HEK293T (cell line): Measurements from ENCODE around the gene PLCB1.
A peak's percentile ranks its signal among the peaks of the same experiment; 100 is the strongest.
"Not testable (repeated sequence)": the region's sequence is repeated elsewhere in the genome, so short reads cannot be mapped to it uniquely, and the experiment has no call there.

Source experiments
- CTCF ChIA-PET: fragments of 350-600 bp; formaldehyde crosslinking; extraction: SDS; loops from one replicate; lab custom pipeline; 2021; ENCODE audit warnings: antibody characterized with exemption, inconsistent platforms; lab: Yijun Ruan, JAX
- POLR2A ChIA-PET: fragments of 350-600 bp; formaldehyde crosslinking; extraction: SDS; loops from one replicate; lab custom pipeline; 2020; ENCODE audit warnings: antibody characterized with exemption, inconsistent platforms; lab: Yijun Ruan, JAX
- DNase-seq: peaks from one replicate; pipeline ENCODE4 v3.0.0; 2012; ENCODE audit warnings: mixed read lengths; ENCODE audit errors: extremely low spot score
- ARNT ChIP-seq: fragments of 450-650 bp; IDR thresholded peaks from 2 replicates; pipeline ENCODE4 v1.6.1; 2017; ENCODE audit warnings: mild to moderate bottlenecking
- BHLHE40 ChIP-seq: fragments of 450-650 bp; IDR thresholded peaks from 2 replicates; pipeline ENCODE4 v1.6.1; 2016; ENCODE audit warnings: mild to moderate bottlenecking, moderate library complexity, borderline replicate concordance
- CTBP1 ChIP-seq: fragments of 450-650 bp; IDR thresholded peaks from 2 replicates; pipeline ENCODE4 v1.6.1; 2016; ENCODE audit warnings: borderline replicate concordance
- ELF4 ChIP-seq: fragments of 450-650 bp; IDR thresholded peaks from 2 replicates; pipeline ENCODE4 v1.6.1; 2017; ENCODE audit warnings: antibody characterized with exemption
- FOXA1 ChIP-seq: fragments of 450-650 bp; IDR thresholded peaks from 2 replicates; pipeline ENCODE4 v1.6.1; 2016; ENCODE audit warnings: mild to moderate bottlenecking
- FOXK2 ChIP-seq: fragments of 450-650 bp; IDR thresholded peaks from 2 replicates; pipeline ENCODE4 v1.6.1; 2016; ENCODE audit warnings: mild to moderate bottlenecking
- FOXM1 ChIP-seq: fragments of 450-650 bp; IDR thresholded peaks from 2 replicates; pipeline ENCODE4 v1.6.1; 2017; ENCODE audit warnings: mild to moderate bottlenecking, borderline replicate concordance
- HDGF ChIP-seq: fragments of 450-650 bp; IDR thresholded peaks from 2 replicates; pipeline ENCODE4 v1.6.1; 2017; ENCODE audit warnings: antibody characterized with exemption, borderline replicate concordance
- L3MBTL2 ChIP-seq: fragments of 450-650 bp; conservative IDR thresholded peaks from 2 replicates; pipeline ENCODE4 v1.6.1; 2016; ENCODE audit warnings: mild to moderate bottlenecking
- LEF1 ChIP-seq: fragments of 450-650 bp; IDR thresholded peaks from 2 replicates; pipeline ENCODE4 v1.6.1; 2017; ENCODE audit warnings: mild to moderate bottlenecking, borderline replicate concordance
- NFRKB ChIP-seq: fragments of 450-650 bp; IDR thresholded peaks from 2 replicates; pipeline ENCODE4 v1.6.1; 2016; ENCODE audit warnings: mild to moderate bottlenecking, moderate library complexity
- SP1 ChIP-seq: fragments of 450-650 bp; IDR thresholded peaks from 2 replicates; pipeline ENCODE4 v1.6.1; 2017
- SUZ12 ChIP-seq: fragments of 450-650 bp; IDR thresholded peaks from 2 replicates; pipeline ENCODE4 v1.6.1; 2016; ENCODE audit warnings: mild to moderate bottlenecking
- TARDBP ChIP-seq: fragments of 450-650 bp; IDR thresholded peaks from 2 replicates; pipeline ENCODE4 v1.6.1; 2016
- ZNF384 ChIP-seq: fragments of 450-650 bp; IDR thresholded peaks from 2 replicates; pipeline ENCODE4 v1.6.1; 2016
- TF ChIP-seq, protein P1 (sequence below): fragments of 450-650 bp; IDR thresholded peaks from 2 replicates; pipeline ENCODE4 v1.6.1; 2016

PLCB1 gene

DNA sequence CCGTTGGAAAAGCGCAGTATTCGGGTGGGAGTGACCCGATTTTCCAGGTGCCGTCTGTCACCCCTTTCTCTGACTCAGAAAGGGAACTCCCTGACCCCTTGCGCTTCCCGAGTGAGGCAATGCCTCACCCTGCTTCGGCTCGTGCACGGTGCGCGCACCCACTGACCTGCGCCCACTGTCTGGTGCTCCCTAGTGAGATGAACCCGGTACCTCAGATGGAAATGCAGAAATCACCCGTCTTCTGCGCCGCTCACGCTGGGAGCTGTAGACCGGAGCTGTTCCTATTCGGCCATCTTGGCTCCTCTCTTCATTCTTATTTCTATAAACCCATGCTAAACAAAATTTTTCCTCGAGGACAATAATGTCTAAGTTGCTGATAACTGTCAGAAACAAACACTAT, 17.5 kb upstream of the PLCB1 start:
- peak; percentile 64 for TF ChIP-seq L3MBTL2
- 0 out of 2 replicates have a peak, but pooled peaks have one; percentile 27 for TF ChIP-seq NFRKB
- POLR2A ChIA-PET, DNase-seq, CTCF ChIA-PET: not testable (repeated sequence)

DNA sequence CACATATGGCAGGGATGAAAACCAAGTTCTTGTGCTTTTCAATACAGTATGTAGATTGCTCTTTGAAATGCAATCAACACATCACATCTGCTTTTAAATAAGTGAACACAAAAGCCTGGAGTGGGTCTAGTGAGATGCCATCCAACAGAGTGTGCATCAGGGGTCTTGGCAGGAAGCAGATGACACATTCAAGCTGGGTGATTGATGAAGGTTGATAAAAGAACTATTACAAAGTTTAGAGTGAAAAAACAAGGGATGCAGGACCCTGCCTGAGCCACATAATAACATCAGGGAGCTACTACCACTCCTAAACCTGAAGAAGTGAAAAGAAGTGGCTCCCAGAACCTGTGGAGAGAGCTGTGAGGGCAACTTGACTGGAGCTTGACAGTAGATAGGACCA, 16.6 kb upstream of the PLCB1 start:
- DNase-seq: no peak
- CTCF ChIA-PET: no interaction called here
- POLR2A ChIA-PET: no interaction called here
- TF ChIP-seq FOXK2 (no peak), FOXM1 (no peak), FOXA1 (no peak)

DNA sequence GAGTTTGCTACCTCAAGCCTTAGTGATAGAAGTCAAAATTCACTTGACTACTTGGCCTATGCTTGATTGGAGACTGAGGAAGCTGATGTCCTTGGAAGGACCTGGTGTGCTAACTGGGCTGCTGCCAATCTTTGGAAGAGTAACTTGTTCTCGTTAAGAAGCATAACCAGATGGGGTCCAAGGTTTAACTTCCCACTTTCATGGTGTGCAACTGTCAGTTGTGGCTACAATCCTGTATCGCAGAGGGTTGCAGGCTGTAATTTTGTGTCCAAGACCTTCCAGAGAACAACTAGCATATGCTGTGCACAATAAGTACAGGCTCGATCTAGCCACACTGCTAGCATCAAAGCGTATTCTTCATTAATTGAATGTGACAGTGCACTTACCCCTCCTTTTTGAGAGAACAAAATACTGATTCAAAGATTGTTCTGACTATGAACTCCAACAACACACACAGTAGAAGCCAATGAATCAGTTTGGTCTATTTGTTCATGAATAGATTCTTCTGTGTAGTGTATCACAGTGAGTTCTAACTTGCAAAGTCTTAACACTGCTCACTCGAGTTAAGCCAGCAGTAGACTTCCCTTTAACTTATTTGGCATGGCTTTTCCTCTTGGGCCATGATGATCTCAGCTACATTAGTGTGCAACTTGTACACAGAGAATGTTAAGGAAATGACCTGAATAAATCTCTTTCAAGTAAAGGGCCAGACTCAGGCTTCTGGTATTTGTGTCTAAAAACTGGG, 15.8 kb upstream of the PLCB1 start:
- CTCF ChIA-PET: no interaction called here
- POLR2A ChIA-PET: no interaction called here
- TF ChIP-seq SUZ12: no peak
- TF ChIP-seq SP1: no peak
- no peak for TF ChIP-seq FOXK2
- no peak for TF ChIP-seq FOXM1
- no peak for TF ChIP-seq BHLHE40
- no peak for TF ChIP-seq LEF1
- DNase-seq: no peak

DNA sequence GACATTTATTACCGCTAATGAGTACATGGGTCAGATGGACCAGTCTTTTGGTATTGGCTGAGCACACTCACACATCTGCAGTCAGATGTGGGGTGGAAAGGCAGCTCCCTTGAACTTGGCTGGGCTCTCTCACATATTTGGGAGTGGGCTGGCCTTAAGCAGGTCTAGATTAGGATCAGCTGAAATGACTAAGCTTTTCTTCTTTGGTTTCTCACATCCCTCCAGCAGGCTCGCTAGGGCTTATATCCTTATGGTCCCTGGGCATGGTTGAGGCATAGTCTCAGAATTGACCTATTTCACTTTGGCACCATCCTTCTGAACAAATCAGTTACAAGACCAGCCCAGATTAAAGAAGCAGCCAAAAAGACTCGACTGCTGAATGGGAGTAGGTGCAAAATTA, 14.4 kb upstream of the PLCB1 start:
- ChIA-PET CTCF (no interaction called here), POLR2A (no interaction called here)
- TF ChIP-seq SUZ12 (no peak), ZNF384 (no peak), FOXA1 (no peak), BHLHE40 (no peak), SP1 (no peak)
- no peak for DNase-seq

DNA sequence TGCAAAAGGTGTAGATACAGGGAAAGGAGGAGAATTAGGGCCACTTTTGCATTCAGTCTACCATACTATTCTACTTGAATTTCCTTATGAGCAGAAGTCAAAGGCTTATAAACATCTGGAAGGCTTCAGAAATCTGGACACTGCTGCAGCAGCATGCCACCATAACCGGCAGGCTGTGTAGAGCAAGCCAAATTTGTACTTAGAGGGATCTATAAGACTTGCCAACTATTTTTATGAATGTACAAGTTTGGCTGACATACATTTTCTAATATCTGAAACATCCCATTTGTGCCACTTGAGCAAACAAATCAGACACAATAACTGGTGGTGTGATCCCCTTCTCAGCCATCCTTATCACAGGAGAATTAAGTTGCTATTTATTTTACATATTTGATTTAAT, 14.0 kb upstream of the PLCB1 start:
- TF ChIP-seq FOXA1 (no peak), SP1 (no peak), BHLHE40 (no peak), SUZ12 (no peak), LEF1 (no peak), CTBP1 (no peak), HDGF (no peak), NFRKB (no peak), ELF4 (no peak), TARDBP (no peak), ZNF384 (no peak), FOXK2 (no peak), ARNT (no peak)
- DNase-seq: no peak
- POLR2A ChIA-PET: no interaction called here
- CTCF ChIA-PET: no interaction called here

DNA sequence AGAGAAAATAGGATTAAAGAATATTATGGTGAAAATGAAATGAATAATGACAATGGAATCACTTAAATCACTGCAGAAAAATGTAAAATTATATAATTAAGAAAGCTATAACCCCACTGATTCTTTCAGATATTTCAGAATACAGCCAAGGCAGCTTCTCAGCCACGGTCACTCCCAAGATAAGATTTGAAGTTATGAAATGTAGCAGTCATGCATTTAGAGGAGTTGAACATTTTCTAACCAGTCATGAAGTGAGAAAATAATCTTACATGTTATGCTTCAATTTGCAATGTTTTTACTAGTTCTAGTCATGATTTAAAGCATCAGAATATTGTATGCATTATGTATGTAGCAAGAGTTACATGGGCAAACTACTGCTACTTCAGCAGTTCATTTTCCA, 13.3 kb upstream of the PLCB1 start:
- POLR2A ChIA-PET: no interaction called here
- no peak for DNase-seq
- TF ChIP-seq, protein P1, sequence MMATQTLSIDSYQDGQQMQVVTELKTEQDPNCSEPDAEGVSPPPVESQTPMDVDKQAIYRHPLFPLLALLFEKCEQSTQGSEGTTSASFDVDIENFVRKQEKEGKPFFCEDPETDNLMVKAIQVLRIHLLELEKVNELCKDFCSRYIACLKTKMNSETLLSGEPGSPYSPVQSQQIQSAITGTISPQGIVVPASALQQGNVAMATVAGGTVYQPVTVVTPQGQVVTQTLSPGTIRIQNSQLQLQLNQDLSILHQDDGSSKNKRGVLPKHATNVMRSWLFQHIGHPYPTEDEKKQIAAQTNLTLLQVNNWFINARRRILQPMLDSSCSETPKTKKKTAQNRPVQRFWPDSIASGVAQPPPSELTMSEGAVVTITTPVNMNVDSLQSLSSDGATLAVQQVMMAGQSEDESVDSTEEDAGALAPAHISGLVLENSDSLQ: no peak
- no peak for TF ChIP-seq L3MBTL2
- TF ChIP-seq SP1: no peak
- TF ChIP-seq SUZ12: no peak
- TF ChIP-seq FOXM1: no peak
- TF ChIP-seq TARDBP: no peak
- no peak for TF ChIP-seq LEF1
- no peak for TF ChIP-seq FOXA1
- no peak for TF ChIP-seq NFRKB
- no peak for TF ChIP-seq BHLHE40
- no peak for TF ChIP-seq ZNF384
- TF ChIP-seq FOXK2: no peak
- no peak for TF ChIP-seq HDGF
- TF ChIP-seq ELF4: no peak
- TF ChIP-seq ARNT: no peak
- TF ChIP-seq CTBP1: no peak
- CTCF ChIA-PET: no interaction called here

DNA sequence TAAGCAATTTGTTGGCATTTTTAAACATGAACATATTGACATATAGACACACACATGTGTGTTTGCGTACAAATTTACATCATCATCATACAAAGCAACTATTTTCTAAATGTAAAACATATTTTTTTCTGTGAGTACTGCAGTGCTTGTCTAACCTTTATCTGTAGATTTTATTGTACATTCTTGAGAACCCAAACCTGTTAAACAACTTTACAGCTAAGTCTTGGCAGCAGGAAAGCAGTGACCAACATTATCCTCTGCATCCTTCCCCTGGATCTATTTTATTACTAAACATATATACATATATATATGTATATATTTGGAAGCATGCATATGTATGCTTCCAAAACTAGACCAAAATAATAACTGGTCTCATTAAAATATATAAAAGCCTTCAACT, 10.4 kb upstream of the PLCB1 start:
- ChIA-PET POLR2A (no interaction called here), CTCF (no interaction called here)
- TF ChIP-seq SP1: no peak
- TF ChIP-seq FOXM1: no peak
- no peak for TF ChIP-seq FOXA1
- no peak for TF ChIP-seq SUZ12
- no peak for TF ChIP-seq BHLHE40
- no peak for TF ChIP-seq ZNF384
- no peak for TF ChIP-seq TARDBP
- no peak for TF ChIP-seq HDGF
- no peak for TF ChIP-seq ELF4
- TF ChIP-seq L3MBTL2: no peak
- TF ChIP-seq ARNT: no peak
- TF ChIP-seq CTBP1: no peak
- no peak for TF ChIP-seq NFRKB
- DNase-seq: no peak

DNA sequence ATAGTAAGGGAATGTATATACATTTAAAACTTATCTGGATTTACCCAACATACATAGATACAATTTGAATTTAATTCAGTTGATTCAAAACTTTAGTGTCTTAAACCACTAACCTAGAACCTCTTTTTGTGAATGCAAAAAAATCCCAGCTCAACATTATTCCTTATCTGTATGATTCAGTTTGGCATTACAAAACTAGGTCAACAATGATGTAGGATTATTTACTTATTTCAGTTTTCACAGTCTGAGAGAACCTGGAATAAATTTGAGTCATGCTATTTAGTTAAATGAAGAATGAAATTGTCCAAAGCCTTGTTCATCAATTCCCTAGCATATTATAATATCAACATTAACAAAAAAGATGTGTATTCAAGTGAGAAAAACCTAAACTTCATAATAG, 7.4 kb upstream of the PLCB1 start:
- ChIA-PET POLR2A (no interaction called here), CTCF (no interaction called here)
- TF ChIP-seq L3MBTL2 (no peak), LEF1 (no peak), FOXA1 (no peak), TARDBP (no peak), FOXK2 (no peak)
- TF ChIP-seq, protein P1: no peak

More for the DNA sequence above, 7.4 kb upstream of the PLCB1 start:
- DNase-seq: no peak
